ENCODE data around the gene NUP188.

Gene NUP188

GRCh38 chr9:128918921-128919320 lies 28.6 kb upstream of the NUP188 start:
- no peak for DNase-seq (ENCODE audit: low read depth, low spot score)
- Histone ChIP-seq H3K4me3 (no peak overlapping the region), H3K36me3 (ENCODE audit: insufficient read depth, low read length) (peaks cover 7% of the 10 kb centered on the region; the same call in 1 of the 2 replicates), H3K27ac (no peak overlapping the region), H3K9ac (ENCODE audit: insufficient read length) (no peak overlapping the region), H3K9me3 (ENCODE audit: low read depth, low read length) (no peaks in the 10 kb centered on the region)
- TF ChIP-seq FOXP2 (optimal IDR thresholded peaks at IDR 0.05; ENCODE audit: control extremely low read depth, extremely low read length, insufficient read depth) (no peak), EZH2 (IDR thresholded peaks at IDR 0.05) (no peak), POLR2AphosphoS5 (IDR thresholded peaks at IDR 0.05; ENCODE audit: borderline replicate concordance, low read depth, low read length) (no peak)

GRCh38 chr9:128919402-128920089 lies 28.0 kb upstream of the NUP188 start:
- TF ChIP-seq EZH2 (IDR thresholded peaks at IDR 0.05) (no peak), POLR2AphosphoS5 (IDR thresholded peaks at IDR 0.05; ENCODE audit: borderline replicate concordance, low read depth, low read length) (no peak), FOXP2 (optimal IDR thresholded peaks at IDR 0.05; ENCODE audit: control extremely low read depth, extremely low read length, insufficient read depth) (no peak)
- Histone ChIP-seq H3K4me3 (no peak overlapping the region), H3K27ac (no peak overlapping the region), H3K9ac (ENCODE audit: insufficient read length) (no peak overlapping the region), H3K36me3 (ENCODE audit: insufficient read depth, low read length) (peaks cover 7% of the 10 kb centered on the region; the same call in 1 of the 2 replicates), H3K9me3 (ENCODE audit: low read depth, low read length) (no peaks in the 10 kb centered on the region)
- no peak for DNase-seq (ENCODE audit: low read depth, low spot score)

- Histone ChIP-seq H3K9ac (ENCODE audit: insufficient read length) (no peak within 1 kb of the TSS), H3K27ac (peak within 1 kb of the TSS; percentile 42; the same call in 1 of the 2 replicates), H3K9me3 (ENCODE audit: low read depth, low read length) (no peaks in the 10 kb centered on the region), H3K4me3 (no peak within 1 kb of the TSS), H3K36me3 (ENCODE audit: insufficient read depth, low read length) (peaks cover 7% of the 10 kb centered on the region; the same call in 1 of the 2 replicates)
- DNase-seq (ENCODE audit: low read depth, low spot score): no peak
- TF ChIP-seq EZH2 (IDR thresholded peaks at IDR 0.05) (no peak), POLR2AphosphoS5 (IDR thresholded peaks at IDR 0.05; ENCODE audit: borderline replicate concordance, low read depth, low read length) (no peak), FOXP2 (optimal IDR thresholded peaks at IDR 0.05; ENCODE audit: control extremely low read depth, extremely low read length, insufficient read depth) (no peak)
These were observed 27.0 kb upstream of the NUP188 start, which contains the start of gene PHYHD1 for GRCh38 chr9:128920381-128921058. Gene PHYHD1, plus strand, starts transcription at chr9:128920982. Its CDS starts 1,342 bp downstream, at chr9:128922324.

GRCh38 chr9:128921881-128922763 lies 25.4 kb upstream of the NUP188 start:
- Histone ChIP-seq H3K9me3 (ENCODE audit: low read depth, low read length) (no peaks in the 10 kb centered on the region), H3K9ac (ENCODE audit: insufficient read length) (no peak overlapping the region), H3K36me3 (ENCODE audit: insufficient read depth, low read length) (peaks cover 7% of the 10 kb centered on the region; the same call in 1 of the 2 replicates), H3K4me3 (peak overlapping the region; percentile 22), H3K27ac (no peak overlapping the region)
- DNase-seq (ENCODE audit: low read depth, low spot score): no peak
- TF ChIP-seq POLR2AphosphoS5 (IDR thresholded peaks at IDR 0.05; ENCODE audit: borderline replicate concordance, low read depth, low read length) (peak; percentile 58; the same call in 1 of the 2 replicates), EZH2 (IDR thresholded peaks at IDR 0.05) (no peak)

- Histone ChIP-seq H3K4me3 (no peak overlapping the region), H3K9me3 (ENCODE audit: low read depth, low read length) (no peaks in the 10 kb centered on the region), H3K9ac (ENCODE audit: insufficient read length) (no peak overlapping the region), H3K36me3 (ENCODE audit: insufficient read depth, low read length) (no peaks in the 10 kb centered on the region), H3K27ac (no peak overlapping the region)
- TF ChIP-seq EZH2 (IDR thresholded peaks at IDR 0.05) (no peak), POLR2AphosphoS5 (IDR thresholded peaks at IDR 0.05; ENCODE audit: borderline replicate concordance, low read depth, low read length) (no peak), FOXP2 (optimal IDR thresholded peaks at IDR 0.05; ENCODE audit: control extremely low read depth, extremely low read length, insufficient read depth) (no peak)
- DNase-seq (ENCODE audit: low read depth, low spot score): no peak
These were observed 24.0 kb upstream of the NUP188 start for GRCh38 chr9:128923493-128923883.

GRCh38 chr9:128927731-128928411 lies 19.6 kb upstream of the NUP188 start:
- no peak for TF ChIP-seq FOXP2 (optimal IDR thresholded peaks at IDR 0.05; ENCODE audit: control extremely low read depth, extremely low read length, insufficient read depth)
- TF ChIP-seq EZH2 (IDR thresholded peaks at IDR 0.05): no peak
- TF ChIP-seq POLR2AphosphoS5 (IDR thresholded peaks at IDR 0.05; ENCODE audit: borderline replicate concordance, low read depth, low read length): no peak
- Histone ChIP-seq H3K27ac (no peak overlapping the region), H3K9me3 (ENCODE audit: low read depth, low read length) (no peaks in the 10 kb centered on the region), H3K4me3 (no peak overlapping the region), H3K36me3 (ENCODE audit: insufficient read depth, low read length) (no peaks in the 10 kb centered on the region), H3K9ac (ENCODE audit: insufficient read length) (no peak overlapping the region)
- no peak for DNase-seq (ENCODE audit: low read depth, low spot score)

GRCh38 chr9:128928624-128929023 lies 18.9 kb upstream of the NUP188 start:
- no peaks in the 10 kb centered on the region for H3K36me3 ChIP-seq (ENCODE audit: insufficient read depth, low read length)
- no peak overlapping the region for H3K4me3 ChIP-seq
- no peak overlapping the region for H3K27ac ChIP-seq
- H3K9me3 ChIP-seq (ENCODE audit: low read depth, low read length): no peaks in the 10 kb centered on the region
- H3K9ac ChIP-seq (ENCODE audit: insufficient read length): no peak overlapping the region
- DNase-seq (ENCODE audit: low read depth, low spot score): no peak
- TF ChIP-seq EZH2 (IDR thresholded peaks at IDR 0.05) (no peak), FOXP2 (optimal IDR thresholded peaks at IDR 0.05; ENCODE audit: control extremely low read depth, extremely low read length, insufficient read depth) (no peak), POLR2AphosphoS5 (IDR thresholded peaks at IDR 0.05; ENCODE audit: borderline replicate concordance, low read depth, low read length) (no peak)

Data from SK-N-MC (cell line).